Neuronal stem cell (in vitro differentiated cells): ENCODE data around the gene FHIP1B.

Experiments used
- DNase-seq: peaks from one replicate; pipeline ENCODE4 v3.0.0-alpha.2; 2013; ENCODE audit warnings: low spot score
- H2AFZ ChIP-seq: one replicate; pipeline ENCODE4 v1.6.1; 2013; ENCODE audit warnings: mild to moderate bottlenecking, low read length, inconsistent platforms
- H2AK5ac ChIP-seq: 2 replicates; pipeline ENCODE4 v1.6.1; 2013; ENCODE audit warnings: low read depth, mild to moderate bottlenecking, inconsistent platforms, low read length, moderate library complexity, mixed read lengths
- H2BK120ac ChIP-seq: 2 replicates; pipeline ENCODE4 v1.6.1; 2013; ENCODE audit warnings: low read depth, mild to moderate bottlenecking, inconsistent platforms, low read length, moderate library complexity, mixed read lengths
- H2BK12ac ChIP-seq: one replicate; pipeline ENCODE4 v1.6.1; 2013; ENCODE audit warnings: low read length, inconsistent platforms
- H2BK15ac ChIP-seq: 2 replicates; pipeline ENCODE4 v1.6.1; 2013; ENCODE audit warnings: mild to moderate bottlenecking, low read length, inconsistent platforms, mixed read lengths
- H2BK5ac ChIP-seq: one replicate; pipeline ENCODE4 v1.6.1; 2013; ENCODE audit warnings: inconsistent platforms, mild to moderate bottlenecking, low read length, moderate library complexity
- H3K14ac ChIP-seq: one replicate; pipeline ENCODE4 v1.6.1; 2013; ENCODE audit warnings: low read length, inconsistent platforms
- H3K18ac ChIP-seq: 2 replicates; pipeline ENCODE4 v1.6.1; 2013; ENCODE audit warnings: low read length, inconsistent platforms
- H3K23ac ChIP-seq: 2 replicates; pipeline ENCODE4 v1.6.1; 2013; ENCODE audit warnings: low read depth, mild to moderate bottlenecking, mixed read lengths, low read length, inconsistent platforms; ENCODE audit not compliant: poor library complexity
- H3K27ac ChIP-seq: replicated peaks from 3 replicates; pipeline ENCODE4 v1.5.1; 2013; ENCODE audit warnings: low read length, inconsistent platforms
- H3K27me3 ChIP-seq, 3 experiments: 2 replicates each; pipeline ENCODE4 v1.6.1; 2013; ENCODE audit warnings: low read length in 3 of 3, mild to moderate bottlenecking in 2 of 3, inconsistent platforms in 1 of 3, low read depth in 1 of 3, mixed read lengths in 1 of 3, moderate library complexity in 1 of 3; ENCODE audit not compliant: control insufficient read depth in 3 of 3, insufficient read depth in 3 of 3
- H3K36me3 ChIP-seq, 2 donors: replicated peaks in 1 of 2; 2 replicates each; pipeline ENCODE4 v1.6.1; 2013; ENCODE audit warnings: low read length in 2 of 2; ENCODE audit not compliant: control insufficient read depth in 2 of 2, insufficient read depth in 2 of 2
- H3K4ac ChIP-seq: 2 replicates; pipeline ENCODE4 v1.6.1; 2013; ENCODE audit warnings: inconsistent platforms, mild to moderate bottlenecking, low read length, moderate library complexity
- H3K4me1 ChIP-seq, 2 donors: 1 replicate in 1 of 2; 2 replicates in 1 of 2; pipeline ENCODE4 v1.6.1; 2013; ENCODE audit warnings: low read length in 2 of 2, low read depth in 1 of 2; ENCODE audit not compliant: control insufficient read depth in 2 of 2, insufficient read depth in 1 of 2
- H3K4me2 ChIP-seq: one replicate; pipeline ENCODE4 v1.6.1; 2013; ENCODE audit warnings: mild to moderate bottlenecking, low read length, inconsistent platforms; ENCODE audit not compliant: insufficient read depth, poor library complexity, severe bottlenecking
- H3K4me3 ChIP-seq, 2 donors: 2 replicates each; pipeline ENCODE4 v1.5.1; 2013; ENCODE audit warnings: low read length in 2 of 2, mild to moderate bottlenecking in 2 of 2, inconsistent platforms in 1 of 2, moderate library complexity in 1 of 2
- H3K79me1 ChIP-seq: one replicate; pipeline ENCODE4 v1.6.1; 2013; ENCODE audit warnings: low read depth, mild to moderate bottlenecking, inconsistent platforms, low read length, moderate library complexity
- H3K9ac ChIP-seq: one replicate; pipeline ENCODE4 v1.6.1; 2013; ENCODE audit warnings: mild to moderate bottlenecking, low read depth, low read length, inconsistent platforms; ENCODE audit not compliant: poor library complexity
- H3K9me3 ChIP-seq, 2 donors: replicated peaks in 1 of 2; 2 replicates each; pipeline versions ENCODE3 to v1.6.1; 2013; ENCODE audit warnings: low read length in 2 of 2, mild to moderate bottlenecking in 2 of 2, inconsistent platforms in 1 of 2, low read depth in 1 of 2, mixed read lengths in 1 of 2, moderate library complexity in 1 of 2; ENCODE audit not compliant: control insufficient read depth in 2 of 2, insufficient read depth in 1 of 2
- H4K8ac ChIP-seq: one replicate; pipeline ENCODE4 v1.6.1; 2013; ENCODE audit warnings: low read depth, mild to moderate bottlenecking, inconsistent platforms, low read length, moderate library complexity
- H4K91ac ChIP-seq: one replicate; pipeline ENCODE4 v1.6.1; 2013; ENCODE audit warnings: low read length, low read depth, mild to moderate bottlenecking, inconsistent platforms; ENCODE audit not compliant: poor library complexity
- whole genome bisulfite sequencing, 2 donors: extraction: QIAGEN DNeasy Blood & Tissue Kit; methylation state at CpG; one replicate each; pipeline ENCODE4 v1.1.7; 2013; ENCODE audit warnings: missing lambda C conversion rate in 2 of 2, mixed read lengths in 1 of 2; ENCODE audit not compliant: insufficient read length in 2 of 2, insufficient replicate concordance in 1 of 2; ENCODE audit errors: extremely low coverage in 2 of 2; 5-methylcytosine and 5-hydroxymethylcytosine counted together

The FHIP1B gene

GRCh38 chr11:6205366-6205765, 29.1 kb downstream of the FHIP1B start, which contains the start of gene C11orf42:
Gene C11orf42 (plus strand): TSS chr11:6205557. CDS start chr11:6205616, 59 bp downstream.
- Histone ChIP-seq H3K23ac (no peak within 1 kb of the TSS), H3K4me3 (no peak within 1 kb of the TSS), H3K4ac (no peak within 1 kb of the TSS), H2BK120ac (no peak within 1 kb of the TSS), H2AFZ (no peak within 1 kb of the TSS), H2AK5ac (no peak within 1 kb of the TSS), H3K14ac (no peak within 1 kb of the TSS), H3K79me1 (no peaks in the 10 kb centered on the region), H4K8ac (no peak within 1 kb of the TSS), H3K18ac (no peak within 1 kb of the TSS), H3K9me3 (no peaks in the 10 kb centered on the region), H4K91ac (no peak within 1 kb of the TSS), H3K27me3 (no peaks in the 10 kb centered on the region), H3K4me1 (no peaks in the 10 kb centered on the region), H2BK15ac (no peak within 1 kb of the TSS), H3K27ac (no peak within 1 kb of the TSS), H3K36me3 (peaks cover 8 to 52% of the 10 kb centered on the region in 2 donors), H2BK12ac (no peak within 1 kb of the TSS), H2BK5ac (no peak within 1 kb of the TSS), H3K4me2 (no peak within 1 kb of the TSS), H3K9ac (no peak within 1 kb of the TSS)
- WGBS, 2 donors: no CpG with 5 or more reads among the region's 1 CpG
- no peak for DNase-seq

GRCh38 chr11:6204706-6205105, 29.7 kb downstream of the FHIP1B start:
- no peak overlapping the region for H4K91ac ChIP-seq
- H3K18ac ChIP-seq: no peak overlapping the region
- no peak overlapping the region for H3K4ac ChIP-seq
- no peak overlapping the region for H2AK5ac ChIP-seq
- no peak overlapping the region for H2BK15ac ChIP-seq
- H2BK12ac ChIP-seq: no peak overlapping the region
- no peak overlapping the region for H3K27ac ChIP-seq
- H3K23ac ChIP-seq: no peak overlapping the region
- no peak overlapping the region for H3K9ac ChIP-seq
- no peaks in the 10 kb centered on the region for H3K79me1 ChIP-seq
- DNase-seq: no peak
- no peak overlapping the region for H4K8ac ChIP-seq
- H3K9me3 ChIP-seq: no peaks in the 10 kb centered on the region
- peaks cover 2 to 46% of the 10 kb centered on the region in 2 donors for H3K36me3 ChIP-seq
- no peak overlapping the region for H3K4me2 ChIP-seq
- H3K4me1 ChIP-seq: no peaks in the 10 kb centered on the region
- WGBS, 2 donors: no CpG with 5 or more reads among the region's 1 CpG
- no peak overlapping the region for H2BK120ac ChIP-seq
- H2BK5ac ChIP-seq: no peak overlapping the region
- H3K27me3 ChIP-seq: no peaks in the 10 kb centered on the region
- no peak overlapping the region for H3K4me3 ChIP-seq
- no peak overlapping the region for H2AFZ ChIP-seq
- H3K14ac ChIP-seq: no peak overlapping the region

- Histone ChIP-seq H2BK120ac (no peak overlapping the region), H3K18ac (no peak overlapping the region), H2BK12ac (no peak overlapping the region), H4K91ac (no peak overlapping the region), H3K9me3 (no peaks in the 10 kb centered on the region), H3K79me1 (no peaks in the 10 kb centered on the region), H4K8ac (no peak overlapping the region), H2AK5ac (no peak overlapping the region), H3K36me3 (peaks cover 0 to 35% of the 10 kb centered on the region in 2 donors), H3K27ac (no peak overlapping the region), H3K4ac (no peak overlapping the region), H3K14ac (no peak overlapping the region), H3K23ac (no peak overlapping the region), H3K4me3 (no peak overlapping the region), H3K9ac (no peak overlapping the region), H3K4me1 (no peaks in the 10 kb centered on the region), H2BK5ac (no peak overlapping the region), H2AFZ (no peak overlapping the region), H3K27me3 (no peaks in the 10 kb centered on the region), H2BK15ac (no peak overlapping the region), H3K4me2 (no peak overlapping the region)
- WGBS, 2 donors: no CpG with 5 or more reads among the region's 3 CpGs
- no peak for DNase-seq
Observed at GRCh38 chr11:6203327-6203726, 31.1 kb downstream of the FHIP1B start.

GRCh38 chr11:6202041-6202440, 32.4 kb downstream of the FHIP1B start:
- Histone ChIP-seq H3K4me2 (no peak overlapping the region), H3K36me3 (peaks cover 0 to 27% of the 10 kb centered on the region in 2 donors), H2AK5ac (no peak overlapping the region), H3K9me3 (no peaks in the 10 kb centered on the region), H3K4me1 (no peaks in the 10 kb centered on the region), H3K27ac (no peak overlapping the region), H2BK120ac (no peak overlapping the region), H2AFZ (no peak overlapping the region), H4K91ac (no peak overlapping the region), H3K4ac (no peak overlapping the region), H2BK12ac (no peak overlapping the region), H3K4me3 (no peak overlapping the region), H3K18ac (no peak overlapping the region), H3K79me1 (no peaks in the 10 kb centered on the region), H3K14ac (no peak overlapping the region), H3K23ac (no peak overlapping the region), H3K9ac (no peak overlapping the region), H2BK15ac (no peak overlapping the region), H4K8ac (no peak overlapping the region), H3K27me3 (no peaks in the 10 kb centered on the region), H2BK5ac (no peak overlapping the region)
- WGBS, 2 donors: no CpG with 5 or more reads among the region's 1 CpG
- no peak for DNase-seq
